Epithelial cell of prostate (primary cell): ENCODE results near the gene SBF2.
"Not testable (repeated sequence)": the region's sequence is repeated elsewhere in the genome, so short reads cannot be mapped to it uniquely, and the experiment has no call there.

Experiments
- DNase-seq: peaks from one replicate; pipeline ENCODE4 v3.0.0-alpha.2; 2011; ENCODE audit warnings: low read depth, low spot score
- H3K27ac ChIP-seq: fragments of 450-650 bp; 2 replicates; pipeline ENCODE4 v1.5.1; 2017; ENCODE audit warnings: mild to moderate bottlenecking

Gene SBF2

GRCh38 chr11:10208131-10208575, 85.9 kb downstream of the SBF2 start:
- no peak overlapping the region for H3K27ac ChIP-seq
- no peak for DNase-seq

GRCh38 chr11:10205928-10206327, 88.1 kb downstream of the SBF2 start:
- DNase-seq = no peak
- no peak overlapping the region for H3K27ac ChIP-seq

DNA sequence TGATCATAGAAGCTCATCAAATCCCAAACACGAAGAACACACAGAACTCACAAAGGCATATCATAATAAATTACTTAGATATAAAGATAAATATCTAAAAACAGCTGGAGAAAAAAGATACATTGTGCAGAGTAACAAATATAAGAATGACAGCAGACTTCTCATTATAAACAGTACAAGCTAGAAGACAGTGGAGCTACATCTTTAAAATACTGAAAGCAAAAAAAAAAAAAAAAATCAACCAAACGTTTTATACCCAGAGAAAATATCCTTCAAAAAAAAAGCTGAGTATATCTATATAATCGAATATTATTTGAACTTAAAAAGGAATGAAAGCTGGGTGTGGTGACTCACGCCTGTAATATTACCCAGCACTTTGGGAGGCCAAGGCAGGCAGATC, 90.0 kb downstream of the SBF2 start:
- no peak for DNase-seq
- no peak overlapping the region for H3K27ac ChIP-seq

DNA sequence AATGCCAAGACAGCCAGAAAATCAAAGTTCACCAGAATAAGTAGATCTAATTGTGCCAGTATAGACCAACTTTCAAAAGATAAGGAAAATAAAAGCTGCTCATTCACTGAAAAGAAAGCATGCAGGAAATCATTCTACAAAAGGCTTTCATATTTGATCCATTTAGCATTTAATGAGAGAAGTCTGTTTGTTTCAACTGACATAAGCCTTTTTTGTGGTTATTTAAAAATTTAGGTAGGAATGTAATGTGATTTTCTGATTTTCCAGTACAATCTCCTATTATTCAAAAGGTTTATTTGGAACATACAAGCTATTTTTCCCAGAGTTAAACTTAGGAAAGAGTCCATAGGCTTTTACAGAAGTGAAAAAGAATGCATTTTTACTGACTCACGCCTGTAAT, 92.7 kb downstream of the SBF2 start:
- DNase-seq = no peak
- H3K27ac ChIP-seq = no peak overlapping the region

DNA sequence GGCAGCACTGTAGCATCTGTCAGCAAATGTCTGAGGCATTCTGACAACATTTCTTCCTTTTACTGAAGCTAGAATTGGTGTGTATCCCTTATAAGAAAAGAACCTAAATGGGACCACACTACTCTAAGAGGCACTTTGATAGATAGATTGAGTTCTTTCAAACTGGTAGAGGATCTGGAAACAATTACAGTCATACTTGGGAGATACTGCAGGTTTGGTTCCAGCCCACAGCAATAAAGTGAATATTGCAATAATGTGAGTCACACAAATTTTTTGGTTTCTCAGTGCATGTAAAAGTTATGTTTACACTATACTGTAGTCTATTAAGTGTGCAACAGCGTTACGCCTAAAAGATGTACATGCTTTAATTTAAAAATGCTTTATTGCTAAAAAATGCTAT, 96.9 kb downstream of the SBF2 start:
- no peak for DNase-seq
- no peak overlapping the region for H3K27ac ChIP-seq

DNA sequence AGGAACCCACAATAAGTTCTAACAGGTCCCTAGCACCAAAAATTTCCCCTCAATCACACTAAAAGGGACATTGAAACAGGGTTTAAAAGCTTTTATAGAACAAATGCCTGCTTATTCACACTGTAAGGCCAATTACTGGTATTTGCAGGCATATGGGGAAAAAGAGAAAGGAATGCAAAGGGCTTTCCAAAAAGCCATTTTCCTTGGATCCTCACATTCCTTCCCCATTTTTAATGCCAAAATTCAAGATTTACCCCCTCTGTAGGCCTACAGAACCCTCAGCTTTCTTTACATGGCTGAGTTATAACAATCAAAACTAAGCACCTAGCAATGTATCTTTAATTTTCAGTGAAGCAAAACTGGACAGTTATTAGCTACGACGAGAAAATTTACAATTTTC, 102.0 kb downstream of the SBF2 start:
- no peak for DNase-seq
- H3K27ac ChIP-seq = no peak overlapping the region

DNA sequence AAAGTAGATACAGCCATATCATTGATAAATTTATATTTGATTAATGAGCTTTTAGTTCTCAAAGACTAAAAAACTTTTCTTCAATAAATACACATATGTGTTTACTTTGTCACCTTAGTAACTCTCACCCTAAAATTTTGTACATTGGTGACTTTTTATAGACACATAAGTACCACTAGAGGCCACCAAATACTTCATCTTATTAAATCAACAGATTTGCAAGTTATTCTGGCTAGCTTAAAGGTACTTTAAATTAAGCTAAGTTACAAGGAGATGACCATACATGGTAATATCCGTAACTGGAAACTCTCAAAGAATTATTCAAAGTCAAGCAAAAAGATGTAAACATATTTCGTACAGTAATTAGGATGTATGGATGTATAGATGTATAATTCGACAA, 112.2 kb downstream of the SBF2 start:
- no peak for DNase-seq
- no peak overlapping the region for H3K27ac ChIP-seq

GRCh38 chr11:10164621-10165020, 129.4 kb downstream of the SBF2 start:
- H3K27ac ChIP-seq = no peak overlapping the region
- DNase-seq = no peak

- DNase-seq = no peak
- H3K27ac ChIP-seq = no peak overlapping the region
Observed at GRCh38 chr11:10162222-10162621, 131.8 kb downstream of the SBF2 start.

- no peak for DNase-seq
- no peak overlapping the region for H3K27ac ChIP-seq
Observed at GRCh38 chr11:10160350-10160749, 133.7 kb downstream of the SBF2 start.

DNA sequence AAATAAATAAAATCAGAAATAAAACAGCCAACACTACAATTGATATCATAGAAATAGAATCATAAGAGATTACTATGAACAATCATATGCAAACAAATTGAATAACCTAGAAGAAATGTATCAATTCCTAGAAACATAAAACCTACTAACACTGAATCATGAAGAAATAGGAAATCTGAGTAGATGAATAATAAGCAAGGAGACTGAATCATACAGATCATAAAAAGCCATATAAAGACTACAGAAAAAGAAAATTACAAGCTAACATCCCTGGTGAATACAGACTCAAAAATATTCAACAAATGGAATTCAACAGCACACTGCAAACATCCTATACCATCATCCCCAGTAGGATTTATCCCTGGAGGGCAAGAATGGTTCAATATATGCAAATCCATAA, 135.6 kb downstream of the SBF2 start:
- H3K27ac ChIP-seq = peak overlapping the region; percentile 3
- DNase-seq = no peak

DNA sequence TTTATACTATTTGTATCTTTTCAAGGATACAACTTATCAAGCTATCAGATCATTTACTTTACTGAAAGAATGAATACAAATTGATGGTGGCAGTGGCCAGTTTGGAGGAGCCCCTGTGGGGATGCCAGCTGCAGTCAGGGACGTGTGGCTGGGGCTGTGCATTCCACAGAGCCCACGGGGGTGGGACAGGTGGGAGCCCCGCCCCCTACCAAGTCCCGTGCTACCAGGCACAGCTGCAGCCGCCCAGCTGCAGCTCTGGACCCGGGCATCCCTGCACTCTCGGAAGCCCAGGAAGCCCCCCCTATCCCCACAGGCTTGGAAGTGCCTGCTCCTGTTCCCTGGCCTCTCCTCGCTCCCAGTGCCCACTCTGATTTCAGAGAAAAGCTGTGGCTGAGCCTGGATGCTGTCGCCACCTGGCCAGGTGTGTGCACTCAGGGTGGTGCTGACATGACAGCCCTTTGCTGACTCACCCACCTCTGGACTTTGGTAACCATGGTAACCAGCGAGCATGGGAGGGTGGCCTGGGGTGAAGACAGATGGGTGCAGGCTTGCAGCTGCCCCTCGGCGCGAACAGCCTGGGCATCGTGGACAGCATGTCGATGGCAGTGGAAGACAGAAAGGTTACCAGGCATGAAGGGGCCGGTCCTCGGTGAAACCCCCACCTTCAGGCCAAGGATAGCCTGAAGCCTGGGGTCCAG, 138.1 kb downstream of the SBF2 start:
- DNase-seq = no peak
- no peak overlapping the region for H3K27ac ChIP-seq

DNA sequence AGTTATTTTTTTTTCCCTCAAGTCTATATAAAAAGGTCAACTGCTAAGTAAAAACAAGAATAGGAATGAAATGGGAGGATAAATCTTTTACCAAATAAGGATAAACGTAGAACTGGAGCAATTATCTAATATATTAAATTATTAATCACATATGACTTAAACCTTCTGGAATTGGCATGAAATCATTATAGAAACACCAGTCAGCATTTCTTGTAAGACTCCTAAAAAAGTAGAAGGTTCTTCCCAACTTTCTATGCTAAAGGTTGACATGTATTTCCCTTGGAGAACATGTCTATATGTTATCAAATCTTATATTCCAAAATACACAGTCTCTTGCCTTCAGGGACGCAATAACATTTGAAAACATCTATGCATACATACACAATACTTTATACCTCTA, 143.2 kb downstream of the SBF2 start:
- H3K27ac ChIP-seq = no peak overlapping the region
- no peak for DNase-seq

- H3K27ac ChIP-seq = no peak overlapping the region
- DNase-seq = no peak
Observed at GRCh38 chr11:10149553-10149952, 144.5 kb downstream of the SBF2 start.

- no peak overlapping the region for H3K27ac ChIP-seq
- DNase-seq = no peak
Observed at GRCh38 chr11:10147195-10147594, 146.8 kb downstream of the SBF2 start.

DNA sequence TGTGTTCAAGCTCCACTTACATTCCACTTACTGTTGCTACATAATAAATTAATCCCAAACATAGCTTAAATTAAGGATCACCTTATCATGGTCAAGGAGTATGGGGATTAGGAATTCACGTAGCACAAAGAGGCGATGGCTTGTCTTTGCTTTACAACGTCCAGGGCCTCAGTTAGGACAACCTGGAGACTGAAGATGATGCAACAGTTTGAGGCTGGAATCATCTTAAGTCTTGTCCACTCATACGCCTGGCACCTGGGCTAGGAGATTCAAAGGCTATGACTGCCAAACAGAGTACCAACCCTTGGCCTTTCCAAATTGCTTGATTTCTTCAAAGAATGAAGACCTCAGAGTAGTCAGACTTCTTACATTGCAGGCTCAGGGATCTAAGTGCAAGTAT, 149.1 kb downstream of the SBF2 start:
- H3K27ac ChIP-seq = no peak overlapping the region
- DNase-seq = no peak

- DNase-seq = peak; percentile 57
Observed at GRCh38 chr11:10139656-10140055, 154.4 kb downstream of the SBF2 start.

GRCh38 chr11:10139143-10139542, 154.9 kb downstream of the SBF2 start:
- no peak for DNase-seq
- H3K27ac ChIP-seq = peak overlapping the region; percentile 87

More at GRCh38 chr11:10139656-10140055, 154.4 kb downstream of the SBF2 start:
- H3K27ac ChIP-seq = peak overlapping the region; percentile 87

DNA sequence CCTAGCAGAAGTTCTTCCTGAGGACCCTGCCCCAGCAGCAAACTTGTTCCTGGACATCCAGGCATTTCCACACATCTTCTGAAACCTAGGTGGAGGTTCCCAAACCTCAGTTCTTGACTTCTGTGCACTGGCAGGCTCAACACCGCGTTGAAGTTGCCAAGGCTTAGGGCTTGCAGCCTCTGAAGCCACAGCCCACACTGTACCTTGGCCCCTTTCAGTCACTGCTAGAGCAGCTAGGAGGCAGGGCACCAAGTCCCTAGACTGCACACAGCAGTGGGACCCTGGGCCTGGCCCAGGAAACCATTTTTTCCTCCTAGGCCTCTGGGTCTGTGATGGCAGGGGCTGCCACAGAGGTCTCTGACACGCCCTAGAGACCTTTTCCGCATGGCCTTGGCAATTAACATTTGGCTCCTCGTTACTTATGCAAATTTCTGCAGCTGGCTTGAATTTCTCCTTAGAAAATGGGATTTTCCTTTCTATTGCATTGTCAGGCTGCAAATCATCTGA, 159.0 kb downstream of the SBF2 start:
- no peak for DNase-seq
- no peak overlapping the region for H3K27ac ChIP-seq

GRCh38 chr11:10134226-10134625, 159.8 kb downstream of the SBF2 start:
- H3K27ac ChIP-seq = not testable (repeated sequence)

GRCh38 chr11:10133251-10133650, 160.8 kb downstream of the SBF2 start:
- not testable (repeated sequence) for H3K27ac ChIP-seq, DNase-seq

More at GRCh38 chr11:10134226-10134625, 159.8 kb downstream of the SBF2 start:
- not testable (repeated sequence) for DNase-seq

GRCh38 chr11:10130875-10131274, 163.1 kb downstream of the SBF2 start:
- DNase-seq = no peak

More at GRCh38 chr11:10130875-10131274, 163.1 kb downstream of the SBF2 start:
- no peak overlapping the region for H3K27ac ChIP-seq
